ENCODE measurements around the gene NID1.

DNA sequence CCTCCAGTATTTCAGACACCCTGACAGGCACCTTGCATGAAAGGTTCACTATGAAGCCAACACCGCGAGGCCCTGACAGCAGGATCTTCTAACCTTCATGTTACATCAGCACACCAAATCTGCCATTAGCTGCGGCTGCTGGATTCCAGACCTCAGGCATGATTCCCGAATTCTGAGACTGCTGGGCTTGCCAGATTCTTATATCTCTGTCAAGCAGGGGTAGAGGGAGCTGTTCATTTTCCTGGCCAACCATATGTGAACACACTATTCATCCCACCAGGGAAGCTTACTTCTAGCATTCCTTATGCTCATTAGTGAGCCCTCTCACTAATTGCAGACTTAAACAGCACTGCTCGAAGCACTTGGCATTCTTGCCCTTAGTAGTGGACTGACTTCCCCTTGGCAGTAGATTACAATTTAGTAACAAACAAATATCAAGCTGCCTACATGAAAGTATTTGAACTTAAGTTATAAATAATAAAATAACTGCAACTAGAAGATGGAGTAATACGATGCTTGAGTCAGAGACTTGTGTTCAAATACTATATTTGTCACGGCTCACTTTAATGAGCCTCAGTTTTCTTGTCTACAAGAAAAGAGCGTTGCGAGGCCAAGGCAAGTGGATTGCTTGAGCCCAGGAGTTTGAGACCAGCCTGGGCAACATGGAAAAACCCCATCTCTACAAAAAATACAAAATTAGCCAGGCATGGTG is 43.3 kb downstream of the NID1 start:
- no peak for TF ChIP-seq TAF1 (IDR thresholded peaks at IDR 0.05; ENCODE audit: low read depth)
- TF ChIP-seq, protein P1, sequence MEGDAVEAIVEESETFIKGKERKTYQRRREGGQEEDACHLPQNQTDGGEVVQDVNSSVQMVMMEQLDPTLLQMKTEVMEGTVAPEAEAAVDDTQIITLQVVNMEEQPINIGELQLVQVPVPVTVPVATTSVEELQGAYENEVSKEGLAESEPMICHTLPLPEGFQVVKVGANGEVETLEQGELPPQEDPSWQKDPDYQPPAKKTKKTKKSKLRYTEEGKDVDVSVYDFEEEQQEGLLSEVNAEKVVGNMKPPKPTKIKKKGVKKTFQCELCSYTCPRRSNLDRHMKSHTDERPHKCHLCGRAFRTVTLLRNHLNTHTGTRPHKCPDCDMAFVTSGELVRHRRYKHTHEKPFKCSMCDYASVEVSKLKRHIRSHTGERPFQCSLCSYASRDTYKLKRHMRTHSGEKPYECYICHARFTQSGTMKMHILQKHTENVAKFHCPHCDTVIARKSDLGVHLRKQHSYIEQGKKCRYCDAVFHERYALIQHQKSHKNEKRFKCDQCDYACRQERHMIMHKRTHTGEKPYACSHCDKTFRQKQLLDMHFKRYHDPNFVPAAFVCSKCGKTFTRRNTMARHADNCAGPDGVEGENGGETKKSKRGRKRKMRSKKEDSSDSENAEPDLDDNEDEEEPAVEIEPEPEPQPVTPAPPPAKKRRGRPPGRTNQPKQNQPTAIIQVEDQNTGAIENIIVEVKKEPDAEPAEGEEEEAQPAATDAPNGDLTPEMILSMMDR (IDR thresholded peaks at IDR 0.05; ENCODE audit: poor library complexity, severe bottlenecking), result no peak
- TF ChIP-seq, protein P2, sequence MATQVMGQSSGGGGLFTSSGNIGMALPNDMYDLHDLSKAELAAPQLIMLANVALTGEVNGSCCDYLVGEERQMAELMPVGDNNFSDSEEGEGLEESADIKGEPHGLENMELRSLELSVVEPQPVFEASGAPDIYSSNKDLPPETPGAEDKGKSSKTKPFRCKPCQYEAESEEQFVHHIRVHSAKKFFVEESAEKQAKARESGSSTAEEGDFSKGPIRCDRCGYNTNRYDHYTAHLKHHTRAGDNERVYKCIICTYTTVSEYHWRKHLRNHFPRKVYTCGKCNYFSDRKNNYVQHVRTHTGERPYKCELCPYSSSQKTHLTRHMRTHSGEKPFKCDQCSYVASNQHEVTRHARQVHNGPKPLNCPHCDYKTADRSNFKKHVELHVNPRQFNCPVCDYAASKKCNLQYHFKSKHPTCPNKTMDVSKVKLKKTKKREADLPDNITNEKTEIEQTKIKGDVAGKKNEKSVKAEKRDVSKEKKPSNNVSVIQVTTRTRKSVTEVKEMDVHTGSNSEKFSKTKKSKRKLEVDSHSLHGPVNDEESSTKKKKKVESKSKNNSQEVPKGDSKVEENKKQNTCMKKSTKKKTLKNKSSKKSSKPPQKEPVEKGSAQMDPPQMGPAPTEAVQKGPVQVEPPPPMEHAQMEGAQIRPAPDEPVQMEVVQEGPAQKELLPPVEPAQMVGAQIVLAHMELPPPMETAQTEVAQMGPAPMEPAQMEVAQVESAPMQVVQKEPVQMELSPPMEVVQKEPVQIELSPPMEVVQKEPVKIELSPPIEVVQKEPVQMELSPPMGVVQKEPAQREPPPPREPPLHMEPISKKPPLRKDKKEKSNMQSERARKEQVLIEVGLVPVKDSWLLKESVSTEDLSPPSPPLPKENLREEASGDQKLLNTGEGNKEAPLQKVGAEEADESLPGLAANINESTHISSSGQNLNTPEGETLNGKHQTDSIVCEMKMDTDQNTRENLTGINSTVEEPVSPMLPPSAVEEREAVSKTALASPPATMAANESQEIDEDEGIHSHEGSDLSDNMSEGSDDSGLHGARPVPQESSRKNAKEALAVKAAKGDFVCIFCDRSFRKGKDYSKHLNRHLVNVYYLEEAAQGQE (IDR thresholded peaks at IDR 0.05; ENCODE audit: borderline replicate concordance), result no peak
- no peak for TF ChIP-seq EZH2 (IDR thresholded peaks at IDR 0.05; ENCODE audit: borderline replicate concordance, insufficient read depth, low read length, poor library complexity, severe bottlenecking)
- no peak for TF ChIP-seq EP300 (conservative IDR thresholded peaks at IDR 0.05; ENCODE audit: poor library complexity, severe bottlenecking)
- no peak for TF ChIP-seq RAD21 (conservative IDR thresholded peaks at IDR 0.05)
